GM12801 (cell line): Measurements from ENCODE around the gene ACER3.

ENCODE experiments used
- TF ChIP-seq, protein P1 (sequence below): IDR thresholded peaks from one replicate; pipeline ENCODE4 v1.5.1; 2011; ENCODE audit warnings: control low read depth; ENCODE audit not compliant: insufficient read length; ENCODE audit errors: extremely low read depth

ACER3 gene

GRCh38 chr11:76974179-76974891 is 113.6 kb downstream of the ACER3 start:
- TF ChIP-seq, protein P1, sequence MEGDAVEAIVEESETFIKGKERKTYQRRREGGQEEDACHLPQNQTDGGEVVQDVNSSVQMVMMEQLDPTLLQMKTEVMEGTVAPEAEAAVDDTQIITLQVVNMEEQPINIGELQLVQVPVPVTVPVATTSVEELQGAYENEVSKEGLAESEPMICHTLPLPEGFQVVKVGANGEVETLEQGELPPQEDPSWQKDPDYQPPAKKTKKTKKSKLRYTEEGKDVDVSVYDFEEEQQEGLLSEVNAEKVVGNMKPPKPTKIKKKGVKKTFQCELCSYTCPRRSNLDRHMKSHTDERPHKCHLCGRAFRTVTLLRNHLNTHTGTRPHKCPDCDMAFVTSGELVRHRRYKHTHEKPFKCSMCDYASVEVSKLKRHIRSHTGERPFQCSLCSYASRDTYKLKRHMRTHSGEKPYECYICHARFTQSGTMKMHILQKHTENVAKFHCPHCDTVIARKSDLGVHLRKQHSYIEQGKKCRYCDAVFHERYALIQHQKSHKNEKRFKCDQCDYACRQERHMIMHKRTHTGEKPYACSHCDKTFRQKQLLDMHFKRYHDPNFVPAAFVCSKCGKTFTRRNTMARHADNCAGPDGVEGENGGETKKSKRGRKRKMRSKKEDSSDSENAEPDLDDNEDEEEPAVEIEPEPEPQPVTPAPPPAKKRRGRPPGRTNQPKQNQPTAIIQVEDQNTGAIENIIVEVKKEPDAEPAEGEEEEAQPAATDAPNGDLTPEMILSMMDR = no peak

DNA sequence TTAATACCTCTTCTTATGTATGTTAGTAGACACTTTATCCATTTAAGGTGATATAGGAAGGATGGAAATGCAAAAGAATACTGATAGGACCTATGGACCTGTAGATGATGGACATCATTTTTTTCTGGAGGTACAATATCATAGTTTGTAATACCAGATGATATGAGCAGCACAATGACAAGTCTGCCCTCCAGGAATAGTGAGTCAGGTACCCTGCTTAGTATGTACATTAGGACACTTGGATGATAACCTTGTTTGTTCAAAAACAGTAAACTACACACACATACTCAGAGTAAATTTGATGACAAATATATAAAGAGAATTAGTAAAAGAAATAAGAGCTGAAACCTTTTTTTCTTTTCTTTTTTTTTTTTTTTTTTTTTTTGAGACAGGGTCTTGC is 114.8 kb downstream of the ACER3 start:
- TF ChIP-seq, protein P1 = no peak

GRCh38 chr11:76977791-76978190 is 117.1 kb downstream of the ACER3 start:
- TF ChIP-seq, protein P1 = no peak

DNA sequence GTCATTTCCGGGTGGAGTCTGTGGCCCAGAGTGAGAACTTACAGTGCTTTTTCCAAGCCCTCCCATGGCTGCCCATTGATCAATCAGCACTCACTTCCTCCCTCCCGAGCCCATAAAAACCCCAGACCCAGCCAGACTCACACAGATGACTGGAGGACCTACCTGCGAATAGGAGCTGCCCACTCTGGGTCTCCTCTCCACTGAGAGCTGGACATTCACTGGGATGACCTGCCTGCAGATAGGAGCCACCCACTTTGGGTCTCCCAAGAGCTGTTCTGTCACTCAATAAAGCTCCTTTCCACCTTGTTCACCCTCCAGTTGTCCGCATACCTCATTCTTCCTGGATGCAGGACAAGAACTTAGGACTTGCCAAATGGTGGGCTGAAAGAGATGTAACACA is 117.5 kb downstream of the ACER3 start:
- TF ChIP-seq, protein P1 = no peak

DNA sequence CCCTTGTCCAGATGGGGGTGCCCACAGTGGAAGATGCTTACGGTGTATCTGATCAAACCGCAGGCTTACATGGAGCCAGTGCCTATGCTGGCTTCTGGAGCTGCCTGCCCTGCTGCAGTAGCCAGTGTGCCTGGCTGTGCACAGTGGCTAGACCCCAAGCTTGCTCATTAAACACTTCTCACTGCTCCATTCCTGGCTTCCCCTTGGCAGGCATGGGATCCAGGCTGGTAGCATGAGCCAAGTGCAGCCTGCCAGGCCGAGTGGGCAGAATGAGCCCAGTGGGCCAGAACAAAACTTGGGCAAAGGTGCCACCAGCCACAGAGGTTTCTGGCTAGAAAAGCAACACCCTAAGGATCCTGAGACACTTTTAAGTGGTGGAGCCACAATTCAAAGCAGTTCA is 118.1 kb downstream of the ACER3 start:
- TF ChIP-seq, protein P1 = no peak

DNA sequence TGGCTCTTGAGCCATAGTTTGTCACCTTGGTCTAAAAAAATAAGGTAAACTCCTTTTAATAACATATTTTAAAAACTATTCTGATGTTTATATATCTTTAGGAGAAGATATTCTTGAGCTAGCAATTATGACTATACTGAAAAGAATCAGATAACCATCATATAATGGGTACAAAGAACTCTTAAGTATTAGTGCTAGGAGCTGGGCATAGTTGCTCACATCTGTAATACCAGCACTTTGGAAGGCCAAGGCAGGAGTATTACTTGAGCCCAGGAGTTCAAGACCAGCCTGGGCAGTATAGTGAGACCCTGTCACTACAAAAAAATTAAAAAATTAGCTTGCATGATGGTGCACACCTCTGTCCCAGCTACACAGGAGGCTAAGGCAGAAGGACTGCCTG is 119.5 kb downstream of the ACER3 start:
- TF ChIP-seq, protein P1 = no peak

DNA sequence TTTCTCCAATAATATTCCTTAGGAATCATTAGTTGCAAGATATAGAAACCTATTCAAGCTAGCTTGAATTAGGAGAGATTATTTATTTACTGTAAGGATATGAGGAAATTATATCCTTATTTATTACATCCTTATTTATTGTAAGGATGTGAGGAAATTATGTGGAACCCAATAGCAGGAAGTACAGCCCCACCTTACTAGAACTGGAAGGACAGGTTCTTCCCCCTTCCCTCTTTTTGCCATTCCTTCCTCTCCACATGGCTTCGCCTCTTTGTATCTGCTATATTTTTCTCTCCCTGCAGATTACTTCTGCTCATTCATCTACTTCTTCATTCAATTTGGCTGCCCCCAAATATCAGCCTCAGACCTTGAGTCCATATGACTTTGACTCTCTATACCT is 124.0 kb downstream of the ACER3 start:
- TF ChIP-seq, protein P1 = no peak
